HG02678 (cell line): ENCODE measurements around the gene ADSS1.
A peak's percentile ranks its signal among the peaks of the same experiment; 100 is the strongest.

Experiments used
- ATAC-seq: cut with Tn5 transposase; IDR thresholded peaks from one replicate; pipeline ENCODE4 v1.9.1; 2021; ENCODE audit warnings: mild to moderate bottlenecking, moderate library complexity; ENCODE audit not compliant: unreplicated experiment

Gene ADSS1

DNA sequence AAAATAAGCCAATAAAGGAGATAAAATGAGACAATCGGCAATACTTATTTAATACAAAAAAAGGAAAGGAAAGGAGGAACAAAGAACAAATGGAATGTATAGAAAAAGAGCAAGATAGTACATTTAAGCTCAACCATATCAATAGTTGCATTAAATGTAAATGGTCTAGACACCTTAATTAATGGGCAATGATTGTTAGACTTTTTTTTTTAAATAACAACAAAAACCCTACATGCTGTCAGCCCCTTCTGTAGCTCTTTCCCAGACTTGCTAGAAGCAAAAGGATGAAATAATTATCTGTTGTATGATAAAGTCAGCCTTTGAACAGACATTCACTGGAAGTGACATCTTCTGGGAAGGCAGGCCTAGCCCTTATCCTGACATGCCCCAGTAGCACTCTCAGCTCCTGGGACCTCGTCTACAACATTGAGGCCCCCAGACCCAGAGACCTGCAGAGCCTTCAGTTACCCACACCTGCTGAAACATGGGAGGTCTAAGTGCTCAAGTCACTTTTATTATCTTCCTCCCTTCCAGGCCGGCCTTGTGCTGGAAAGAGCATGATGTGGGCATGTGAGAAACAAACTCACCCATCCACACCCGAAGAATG lies 42.3 kb downstream of the ADSS1 start:
- no peak for ATAC-seq

DNA sequence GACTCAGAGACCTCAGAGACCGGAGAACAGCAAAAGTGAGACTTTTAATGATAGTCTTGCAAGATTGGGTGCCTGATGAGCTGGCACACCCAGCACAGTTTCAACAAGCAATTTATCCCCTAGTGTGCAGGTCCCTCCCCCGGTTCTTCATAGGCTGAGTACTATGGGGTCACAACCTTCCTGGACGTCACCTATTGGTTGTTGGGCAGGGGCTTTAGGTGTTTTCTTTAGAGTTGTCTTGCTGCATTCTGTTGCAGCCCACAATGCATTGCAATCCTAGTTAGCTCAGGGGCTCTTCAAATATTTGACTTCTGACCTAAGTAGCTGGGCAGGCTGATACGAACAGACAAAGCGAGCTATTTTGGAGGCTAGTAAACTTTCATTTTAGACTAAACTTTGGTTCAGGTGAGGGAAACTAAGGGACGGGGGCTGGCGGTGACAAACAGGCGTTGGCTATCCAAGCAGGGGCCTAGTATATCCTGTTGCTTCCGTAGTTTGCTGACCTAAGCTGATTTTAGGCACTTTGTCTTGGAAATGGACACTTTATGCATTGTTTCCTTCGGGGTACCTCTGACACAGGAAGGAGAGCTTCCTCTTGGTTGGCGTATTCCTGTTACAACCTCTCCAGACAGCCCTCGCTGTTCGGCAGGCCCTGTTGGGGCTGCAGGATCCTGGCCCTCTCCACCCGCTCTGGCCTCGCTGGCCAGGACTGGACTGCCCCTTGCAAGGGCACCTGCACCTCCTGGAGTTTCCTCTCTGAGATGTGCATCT lies 43.0 kb downstream of the ADSS1 start:
- no peak for ATAC-seq

DNA sequence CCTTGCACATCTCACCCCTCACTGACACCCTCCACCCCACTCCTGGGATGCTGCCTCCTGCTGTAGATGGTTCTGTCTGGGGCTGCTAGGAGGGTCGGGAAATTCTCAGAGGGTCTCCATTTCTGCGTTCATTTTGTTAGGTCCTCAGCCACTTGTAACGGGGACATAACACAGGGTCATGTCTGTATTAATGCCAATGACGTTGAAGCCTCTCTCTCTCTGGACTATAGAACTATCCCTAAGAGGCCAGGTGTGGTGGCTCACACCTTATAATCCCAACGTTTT lies 43.5 kb downstream of the ADSS1 start:
- ATAC-seq: no peak

DNA sequence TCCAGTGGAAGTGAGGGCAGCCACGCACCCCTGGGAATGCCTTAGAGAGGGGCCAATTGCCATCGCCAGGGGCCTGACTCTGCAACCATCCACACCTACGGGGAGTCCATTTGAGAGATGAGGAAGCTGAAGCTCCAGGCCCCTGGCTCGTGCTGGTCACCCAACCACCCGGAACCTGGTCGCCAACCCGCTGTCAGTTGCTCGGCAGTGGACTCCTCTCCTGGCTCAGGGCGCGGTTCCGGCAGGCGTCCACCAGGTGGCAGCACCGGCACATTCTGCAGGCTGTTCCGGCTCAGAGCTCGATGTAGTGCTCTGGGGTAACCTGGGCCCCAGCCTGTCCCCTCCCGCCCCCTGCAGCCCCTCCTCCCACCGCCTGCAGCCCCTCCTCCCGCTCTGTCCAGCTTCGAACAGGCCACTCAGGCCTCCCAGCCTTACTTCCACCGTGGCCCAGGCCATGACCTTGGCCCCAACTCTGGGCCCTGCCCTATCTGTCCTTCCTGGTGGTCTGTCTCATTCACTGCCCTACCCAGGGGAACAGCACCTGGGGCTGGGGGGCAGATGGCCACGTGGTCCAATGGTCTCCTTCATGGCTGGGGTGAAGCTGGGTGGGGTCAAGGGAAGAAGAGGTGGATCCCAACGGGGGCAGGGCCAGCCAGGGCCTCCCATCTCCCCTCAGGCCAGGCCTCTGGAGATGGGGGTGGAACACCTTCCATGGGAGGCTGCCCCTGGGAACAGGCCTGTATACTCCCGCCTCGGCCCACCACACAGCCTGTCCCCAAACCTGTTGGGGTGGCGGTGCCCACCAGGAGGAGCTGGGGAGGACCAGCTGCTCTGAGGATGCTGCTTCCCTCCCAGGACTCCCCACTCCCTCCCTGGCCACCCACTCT lies 44.7 kb downstream of the ADSS1 start:
- peak; percentile 73 for ATAC-seq

DNA sequence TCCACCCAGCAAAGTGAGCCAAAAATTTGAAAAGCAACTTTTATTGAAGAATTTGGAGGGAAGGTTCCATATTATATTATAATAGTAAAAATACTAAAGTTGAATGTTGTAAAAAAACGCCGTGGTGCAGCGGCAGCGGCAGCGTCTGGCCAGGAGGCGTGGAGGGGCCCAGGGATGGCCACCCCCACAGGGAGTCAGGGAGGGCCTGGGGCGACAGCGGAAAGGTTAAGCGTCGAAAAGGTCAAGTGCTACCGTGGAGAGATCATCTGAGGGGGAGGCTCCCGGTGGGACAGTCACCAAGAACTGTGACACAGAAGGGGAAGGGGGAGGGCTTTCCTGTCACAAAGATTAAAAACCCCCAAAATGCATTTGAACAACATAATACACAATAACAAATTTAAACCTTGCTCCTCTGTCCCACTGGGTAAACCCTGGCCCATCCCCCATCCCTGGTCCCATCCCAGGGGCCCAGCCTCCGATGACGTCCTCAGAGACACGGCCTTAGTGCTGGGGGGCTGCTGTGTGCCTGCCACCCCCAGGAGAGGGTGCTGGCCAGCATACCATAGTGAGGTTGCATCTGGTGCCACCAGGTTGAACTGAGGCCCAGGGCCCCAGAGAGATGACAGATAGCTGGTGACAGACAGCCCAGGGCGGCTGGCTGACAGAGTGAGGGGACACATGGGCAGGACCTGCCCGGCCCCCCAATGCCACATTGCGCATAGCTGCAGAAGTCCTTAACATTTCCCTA lies 45.5 kb downstream of the ADSS1 start:
- ATAC-seq: no peak

DNA sequence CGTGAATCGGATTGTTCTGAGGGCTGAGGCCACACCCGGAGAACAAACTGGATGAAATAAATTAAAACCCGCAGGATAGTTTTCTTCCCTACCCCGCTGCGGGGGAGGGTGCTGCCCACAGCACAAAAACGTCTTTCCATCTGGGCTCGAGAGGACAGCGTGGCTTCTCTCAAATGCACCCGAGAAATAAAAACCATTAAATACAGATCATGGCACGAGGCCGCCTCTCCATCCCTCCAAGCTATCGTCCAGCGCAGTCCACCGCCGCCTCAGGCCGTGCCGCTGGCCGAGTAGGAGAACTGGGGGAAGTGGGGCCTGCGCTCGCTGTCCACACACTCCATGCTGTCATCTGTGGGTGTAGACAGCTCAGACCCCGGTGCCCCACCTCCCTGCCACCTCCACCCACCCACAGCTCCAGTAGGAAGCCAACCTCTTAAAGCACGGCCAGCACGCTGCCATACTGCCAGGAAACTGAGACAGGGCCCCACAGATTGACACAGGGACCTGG lies 46.1 kb downstream of the ADSS1 start:
- no peak for ATAC-seq

DNA sequence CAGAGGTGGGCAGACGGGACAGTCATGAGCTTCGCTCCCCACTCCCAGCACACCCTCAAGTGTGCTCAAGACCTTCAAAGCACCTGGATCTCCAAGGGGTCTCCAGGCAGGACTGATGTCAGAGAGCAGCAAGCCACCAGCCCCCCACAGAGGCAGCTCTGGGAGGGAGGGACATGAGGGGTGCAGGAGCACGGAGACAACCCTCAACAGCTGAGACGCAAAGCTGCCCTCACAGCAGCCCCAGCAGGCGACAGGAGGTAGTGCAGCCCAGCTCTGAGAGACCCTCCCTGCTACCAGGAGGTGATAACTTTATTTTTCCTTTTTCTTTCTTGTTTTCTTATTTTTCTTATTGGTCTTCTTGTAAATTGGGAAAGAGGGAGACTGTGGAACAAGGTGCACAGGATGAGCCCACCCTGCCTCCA lies 46.8 kb downstream of the ADSS1 start:
- ATAC-seq: no peak

DNA sequence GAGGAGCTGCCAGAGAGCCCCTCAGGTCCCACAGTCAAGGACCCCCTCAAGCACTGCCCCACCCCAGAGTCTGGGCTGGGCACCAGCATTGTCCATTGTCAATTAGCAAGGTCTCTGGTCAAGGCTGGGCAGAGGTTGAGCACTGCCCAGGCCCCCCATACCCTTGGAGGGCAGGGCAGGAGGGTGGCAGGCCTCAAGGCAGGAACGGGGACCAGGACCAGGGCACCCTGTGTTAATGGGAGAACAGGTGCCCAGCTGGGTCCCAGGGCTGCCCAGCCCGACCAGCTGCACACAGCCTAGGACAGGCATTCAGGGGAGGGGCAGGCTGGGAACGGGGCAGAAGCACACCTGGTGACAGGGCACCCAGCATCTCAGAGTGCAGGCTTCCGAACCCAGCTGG lies 47.3 kb downstream of the ADSS1 start:
- no peak for ATAC-seq

DNA sequence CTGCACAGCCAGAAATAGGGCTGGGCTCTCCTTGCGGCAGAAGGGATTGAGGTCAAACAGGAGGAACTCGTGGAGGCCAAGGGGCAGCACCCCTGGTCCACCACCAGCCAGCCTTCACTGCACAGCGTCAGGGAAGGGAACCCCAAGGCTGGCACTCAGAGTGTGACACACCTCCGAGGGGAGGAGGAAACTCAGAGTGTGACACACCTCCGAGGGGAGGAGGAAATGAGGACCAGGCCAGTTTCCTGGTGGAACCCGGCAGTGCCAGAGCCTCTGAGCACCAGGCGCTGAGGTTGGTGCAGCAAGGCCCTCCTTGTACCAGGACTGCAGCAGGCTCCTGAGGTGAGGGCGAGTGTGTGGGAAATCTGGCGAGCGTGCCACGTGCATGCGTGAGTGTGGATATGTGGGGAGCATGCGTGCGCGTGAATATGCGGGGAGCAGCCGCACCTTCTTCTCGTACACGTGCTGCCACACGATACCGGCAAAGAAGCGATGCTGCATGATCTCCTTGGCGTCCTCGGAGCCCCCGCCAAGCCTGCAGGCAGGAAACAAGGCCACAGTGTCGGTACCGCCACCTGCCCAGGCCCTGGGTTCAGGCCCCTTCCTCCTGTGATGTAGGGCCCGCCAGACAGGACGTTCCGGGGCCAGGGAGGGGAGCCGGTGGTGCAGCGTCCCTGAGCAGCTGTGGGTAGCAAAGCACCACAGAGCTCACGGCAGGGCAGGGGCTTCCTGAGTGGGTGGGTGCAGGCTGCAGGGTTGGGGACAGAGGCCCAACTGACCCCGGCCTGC lies 48.1 kb downstream of the ADSS1 start:
- no peak for ATAC-seq

DNA sequence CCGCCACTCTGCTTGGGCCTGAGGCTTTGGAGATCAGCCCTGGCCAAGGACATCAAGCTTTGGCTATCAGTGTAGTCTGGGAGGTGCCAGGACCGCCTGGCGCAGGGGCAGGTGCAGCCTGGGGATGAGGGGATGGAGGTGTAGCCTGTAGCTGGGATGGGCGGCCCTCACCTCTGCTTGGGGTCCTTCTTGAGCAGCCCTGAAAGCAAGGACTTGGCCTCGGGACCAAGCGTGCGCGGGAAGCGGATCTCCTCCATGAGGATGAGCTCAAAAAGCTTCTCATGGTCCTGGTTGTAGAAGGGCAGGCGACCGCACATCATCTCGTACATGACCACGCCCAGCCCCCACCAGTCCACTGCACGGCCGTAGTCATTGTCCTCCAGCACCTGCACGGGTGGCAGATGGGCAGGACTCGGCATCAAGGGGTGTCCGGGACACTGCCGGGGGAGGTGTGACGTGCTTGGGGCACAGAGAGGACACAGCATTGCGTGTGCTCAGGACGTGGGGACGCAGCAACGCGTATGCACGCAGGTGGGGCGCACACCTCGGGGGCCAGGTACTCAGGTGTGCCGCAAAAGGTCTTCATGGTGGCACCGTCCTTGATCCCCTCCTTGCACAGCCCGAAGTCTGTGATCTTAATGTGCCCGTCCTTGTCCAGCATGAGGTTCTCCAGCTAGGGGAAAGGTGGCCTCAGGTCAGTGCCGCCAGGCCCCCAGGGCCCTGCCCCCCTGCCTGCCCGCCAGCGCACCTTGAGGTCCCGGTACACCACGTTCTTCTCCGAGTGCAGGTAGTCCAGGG lies 48.9 kb downstream of the ADSS1 start:
- no peak for ATAC-seq

DNA sequence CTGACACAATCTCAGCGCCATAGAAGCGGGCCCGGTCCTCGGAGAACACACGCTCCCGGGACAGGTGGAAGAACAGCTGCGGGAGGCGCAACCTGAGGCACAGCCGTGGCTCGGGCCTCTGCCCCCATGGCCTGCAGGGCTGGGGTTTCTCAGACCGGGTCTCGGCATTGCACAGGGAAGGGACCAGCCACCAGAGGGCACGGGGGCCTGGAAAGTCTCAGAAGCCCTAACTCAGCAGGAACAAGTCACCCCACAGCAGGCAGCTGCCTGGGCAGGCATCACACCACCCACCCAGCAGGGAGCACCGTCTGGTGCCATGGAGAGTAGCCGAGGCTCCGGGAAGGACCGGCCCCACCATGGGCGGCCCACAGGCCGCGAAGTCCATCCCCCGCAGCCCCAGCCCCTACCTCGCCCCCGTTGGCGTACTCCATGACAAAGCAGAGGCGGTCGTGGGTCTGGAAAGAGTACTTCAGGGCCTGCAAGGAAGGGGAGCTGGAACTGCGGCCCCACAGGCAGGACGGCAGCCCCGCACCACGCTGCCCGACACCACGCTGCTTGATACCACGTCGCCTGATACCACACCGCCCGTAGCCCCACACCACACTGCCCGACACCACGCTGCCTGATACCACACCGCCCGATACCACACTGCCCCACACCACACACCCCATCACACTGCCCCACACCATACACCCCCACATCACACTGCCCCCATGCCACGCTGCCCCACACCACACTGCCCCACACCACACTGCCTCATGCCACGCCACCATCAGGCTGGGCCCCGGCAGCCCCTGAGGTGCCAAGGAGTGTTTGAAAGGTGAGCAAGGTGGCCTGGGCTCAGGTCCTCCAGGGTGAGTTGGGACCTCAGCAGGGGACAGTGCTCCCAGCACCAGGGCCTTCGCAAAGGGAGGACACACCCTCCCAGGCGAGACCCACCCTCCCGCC lies 49.8 kb downstream of the ADSS1 start:
- no peak for ATAC-seq

DNA sequence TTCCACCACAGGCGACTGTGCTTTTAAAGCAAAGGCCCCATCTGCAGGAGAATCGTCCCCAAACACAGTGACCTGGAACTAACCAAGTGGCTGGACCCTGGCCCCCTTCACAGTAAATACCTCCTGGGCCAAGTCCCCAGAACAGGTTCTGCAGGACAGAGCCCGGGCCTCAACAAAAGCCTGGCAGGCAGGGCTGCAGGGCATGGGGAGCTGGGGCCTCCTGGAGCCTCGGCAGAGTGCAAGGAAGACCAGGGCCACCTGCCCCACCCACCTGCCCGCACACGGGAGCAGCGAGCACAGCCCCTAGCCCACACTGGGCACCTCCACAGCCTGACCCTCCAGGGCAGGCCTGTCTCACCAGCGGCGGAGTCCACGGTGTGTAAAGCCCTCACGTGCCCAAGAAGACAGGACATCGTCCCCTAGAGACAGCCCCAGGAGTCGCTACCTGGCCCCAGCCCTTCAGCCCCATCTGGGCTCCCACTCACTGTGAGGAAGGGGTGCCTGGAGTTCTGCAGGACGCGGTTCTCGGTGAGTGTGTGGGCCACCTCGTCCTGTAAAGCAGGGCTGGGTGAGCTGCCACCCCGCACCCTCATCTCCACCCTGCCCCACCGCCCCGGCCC lies 50.5 kb downstream of the ADSS1 start:
- ATAC-seq: no peak

DNA sequence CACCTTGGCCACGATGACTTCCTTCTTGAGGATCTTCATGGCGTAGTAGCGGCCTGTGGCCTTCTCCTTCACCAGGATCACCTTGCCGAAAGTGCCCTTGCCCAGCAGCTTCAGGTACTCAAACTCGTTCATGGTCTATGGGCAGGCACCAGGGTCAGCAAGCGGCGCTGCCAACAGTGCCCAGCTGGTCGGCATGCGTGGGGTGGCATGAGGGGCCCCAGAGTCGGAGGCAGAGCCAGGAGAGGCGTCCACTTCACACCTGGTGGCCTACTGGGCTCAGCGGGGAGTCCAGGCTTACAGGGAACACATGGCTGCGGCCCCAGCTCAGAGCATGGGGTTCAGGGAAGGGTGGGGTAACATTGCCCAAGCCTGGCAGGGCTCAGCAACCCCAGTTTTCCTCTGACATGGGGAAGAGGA lies 51.1 kb downstream of the ADSS1 start:
- ATAC-seq: no peak

DNA sequence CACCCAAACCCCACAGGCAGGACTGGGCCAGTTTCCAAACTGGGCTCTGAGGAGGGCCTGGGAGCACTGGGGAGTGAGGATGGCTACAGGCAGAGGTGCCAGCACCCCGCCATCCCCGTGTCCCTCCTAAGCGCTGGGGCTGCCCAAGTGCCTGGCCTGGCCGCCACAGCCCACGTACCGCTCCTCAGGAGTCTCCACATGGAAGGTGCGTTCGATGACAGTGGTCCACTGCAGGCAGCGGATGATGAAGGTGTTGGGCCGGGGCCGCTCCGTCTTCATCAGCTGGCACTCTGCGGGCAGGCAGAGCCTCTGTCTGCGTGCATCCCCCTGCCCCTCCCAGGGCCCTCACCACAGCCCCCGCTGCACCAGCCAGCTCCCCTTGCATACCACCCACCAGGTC lies 52.5 kb downstream of the ADSS1 start:
- no peak for ATAC-seq

DNA sequence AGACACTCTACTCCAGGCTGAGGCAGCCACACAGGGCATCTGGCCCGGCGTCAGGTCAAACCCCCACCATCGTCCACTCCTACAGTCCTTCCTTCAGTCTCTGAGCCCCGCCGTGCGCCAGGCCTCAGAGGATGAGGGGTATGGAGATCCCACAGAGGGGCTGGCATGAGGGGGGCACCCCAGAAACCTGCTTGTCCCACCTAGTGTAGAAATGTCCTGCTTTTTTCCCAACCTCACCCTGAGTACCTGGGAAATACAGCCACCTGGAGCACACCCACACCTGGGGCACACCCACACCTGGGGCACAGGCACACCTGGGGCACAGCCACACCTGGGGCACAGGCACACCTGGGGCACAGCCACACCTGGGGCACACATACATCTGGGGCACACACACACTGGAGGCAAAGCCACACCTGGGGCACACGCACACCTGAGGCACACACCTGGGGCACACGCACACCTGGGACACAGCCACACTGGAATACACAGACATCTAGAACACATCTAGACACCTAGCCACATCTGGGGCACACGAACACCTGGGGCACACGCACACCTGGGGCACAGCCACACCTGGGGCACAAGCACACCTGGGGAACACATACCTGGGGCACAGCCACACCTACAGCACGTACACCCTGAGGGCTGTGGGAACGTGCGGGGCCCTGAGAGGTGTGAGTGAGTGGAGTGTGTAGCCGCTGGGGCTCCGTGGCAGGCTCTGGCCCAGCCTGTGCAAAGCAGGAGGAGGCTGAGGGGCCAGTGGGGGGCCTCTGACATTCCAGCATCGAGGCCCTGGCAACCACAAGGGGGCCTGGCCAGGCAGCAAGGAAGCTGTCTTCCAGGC lies 53.2 kb downstream of the ADSS1 start:
- no peak for ATAC-seq

DNA sequence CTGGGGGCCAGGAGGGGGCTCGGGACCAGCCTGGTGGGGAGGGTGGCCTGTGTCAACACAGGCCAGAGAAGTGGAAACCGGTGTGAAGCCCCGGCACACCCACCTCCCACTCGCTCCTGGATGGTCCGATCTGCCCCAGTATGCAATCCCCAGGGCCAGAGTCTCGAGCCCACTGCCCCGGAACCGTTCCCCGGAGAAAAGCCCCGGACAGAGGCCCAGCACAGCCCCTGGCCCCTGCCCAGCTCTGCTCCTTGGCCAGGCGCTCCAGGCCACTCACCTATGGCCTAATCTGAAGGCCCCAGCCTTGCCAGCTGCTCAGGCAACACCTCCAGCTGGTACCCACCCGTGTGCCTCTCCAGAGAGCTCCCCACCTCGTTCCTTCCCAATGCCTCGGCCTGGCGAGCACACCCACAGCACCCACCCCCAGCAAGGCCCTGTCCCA lies 53.8 kb downstream of the ADSS1 start:
- no peak for ATAC-seq
